ENCODE results near the gene UBE2C.

GRCh38 chr20:45775411-45775810 lies 37.0 kb upstream of the UBE2C start:
- TF ChIP-seq CTCF (IDR thresholded peaks at IDR 0.05), result no peak
- no peak for TF ChIP-seq POLR2A (IDR thresholded peaks at IDR 0.05)

Measured in thyroid gland (tissue), 4 donors.